Ascending aorta (tissue), 2 donors: Measurements from ENCODE around the gene HADHA. TPM values are rescaled to one million over a fixed set of nuclear protein-coding genes. Genes with fewer than 3 reads are reported as not detected.
A peak's percentile ranks its signal among the peaks of the same experiment; 100 is the strongest.
"Not testable (repeated sequence)": the region's sequence is repeated elsewhere in the genome, so short reads cannot be mapped to it uniquely, and the experiment has no call there.

Experiments used
- DNase-seq, 2 donors: peaks; one replicate each; pipeline ENCODE4 v3.0.0-alpha.2; 2019; ENCODE audit warnings: low spot score in 2 of 2
- H3K27ac ChIP-seq, 2 donors: fragments of 200-600 bp; sonication (generic); one replicate each; pipeline ENCODE4 v1.5.1; 2016 to 2017; ENCODE audit warnings: mild to moderate bottlenecking in 1 of 2
- H3K27me3 ChIP-seq: fragments of 200-600 bp; sonication (generic); one replicate; pipeline ENCODE4 v1.5.1; 2017
- H3K36me3 ChIP-seq, 2 donors: fragments of 200-600 bp; sonication (generic); one replicate each; pipeline ENCODE4 v1.5.1; 2016
- H3K4me1 ChIP-seq, 2 donors: fragments of 200-600 bp; sonication (generic); one replicate each; pipeline ENCODE4 v1.5.1; 2016 to 2017; ENCODE audit warnings: mild to moderate bottlenecking in 1 of 2
- H3K4me3 ChIP-seq, 2 donors: fragments of 200-600 bp; sonication (generic); one replicate each; pipeline ENCODE4 v1.5.1; 2016 to 2017; ENCODE audit warnings: mild to moderate bottlenecking in 1 of 2
- H3K9me3 ChIP-seq, 2 donors: fragments of 200-600 bp; sonication (generic); one replicate each; pipeline ENCODE4 v1.5.1; 2016
- intact Hi-C: fragments of 100-400 bp; cut with DNase I; formaldehyde crosslinking; loops from one replicate; pipeline ENCODE4 v1.15.1; 2023
- total RNA-seq: library from RNA; depleted of rRNA; stranded (reverse); fragments of >200 nt; gene quantifications from one replicate; pipeline ENCODE4 v1.1.0, GENCODE V29; 2016
- TF ChIP-seq, protein P1 (sequence below), 3 experiments: fragments of 200-600 bp in 2 of 3; fragments of 450-650 bp in 1 of 3; sonication (generic) in 2 of 3; IDR thresholded peaks; one replicate each; pipeline ENCODE4 v1.5.1; 2016 to 2019; ENCODE audit warnings: antibody characterized with exemption in 3 of 3, mild to moderate bottlenecking in 1 of 3, moderate library complexity in 1 of 3

Gene HADHA
- total RNA-seq, 1 donor from 2014 or later, result 49.5 TPM

DNA sequence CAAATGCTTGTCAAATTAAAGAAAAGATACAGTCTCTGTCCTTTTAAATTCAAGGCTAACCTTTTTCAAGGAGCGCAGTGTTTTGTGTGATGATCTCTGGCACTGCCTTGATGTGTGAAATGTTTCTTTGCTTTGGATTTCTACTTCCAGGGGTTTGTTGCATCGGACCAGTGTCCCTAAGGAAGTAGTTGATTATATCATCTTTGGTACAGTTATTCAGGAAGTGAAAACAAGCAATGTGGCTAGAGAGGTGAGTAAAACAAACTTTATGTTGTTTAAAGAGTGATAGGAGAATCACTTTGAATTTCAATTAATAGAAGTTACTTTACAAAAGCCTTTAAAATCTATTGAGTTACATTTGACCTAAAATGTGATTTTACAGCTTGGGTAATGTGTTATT lies 29.1 kb upstream of the HADHA start:
- DNase-seq, result no peak
- intact Hi-C loops, result no loop called here
- Histone ChIP-seq H3K27ac (peak overlapping the region; percentile 64 to 68), H3K36me3 (peaks cover 17 to 22% of the 10 kb centered on the region in 2 donors), H3K4me1 (peaks cover 0 to 18% of the 10 kb centered on the region in 2 donors), H3K4me3 (no peak overlapping the region), H3K27me3 (no peaks in the 10 kb centered on the region), H3K9me3 (no peaks in the 10 kb centered on the region)
- TF ChIP-seq, protein P1, sequence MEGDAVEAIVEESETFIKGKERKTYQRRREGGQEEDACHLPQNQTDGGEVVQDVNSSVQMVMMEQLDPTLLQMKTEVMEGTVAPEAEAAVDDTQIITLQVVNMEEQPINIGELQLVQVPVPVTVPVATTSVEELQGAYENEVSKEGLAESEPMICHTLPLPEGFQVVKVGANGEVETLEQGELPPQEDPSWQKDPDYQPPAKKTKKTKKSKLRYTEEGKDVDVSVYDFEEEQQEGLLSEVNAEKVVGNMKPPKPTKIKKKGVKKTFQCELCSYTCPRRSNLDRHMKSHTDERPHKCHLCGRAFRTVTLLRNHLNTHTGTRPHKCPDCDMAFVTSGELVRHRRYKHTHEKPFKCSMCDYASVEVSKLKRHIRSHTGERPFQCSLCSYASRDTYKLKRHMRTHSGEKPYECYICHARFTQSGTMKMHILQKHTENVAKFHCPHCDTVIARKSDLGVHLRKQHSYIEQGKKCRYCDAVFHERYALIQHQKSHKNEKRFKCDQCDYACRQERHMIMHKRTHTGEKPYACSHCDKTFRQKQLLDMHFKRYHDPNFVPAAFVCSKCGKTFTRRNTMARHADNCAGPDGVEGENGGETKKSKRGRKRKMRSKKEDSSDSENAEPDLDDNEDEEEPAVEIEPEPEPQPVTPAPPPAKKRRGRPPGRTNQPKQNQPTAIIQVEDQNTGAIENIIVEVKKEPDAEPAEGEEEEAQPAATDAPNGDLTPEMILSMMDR (IDR thresholded peaks at IDR 0.05), result no peak

DNA sequence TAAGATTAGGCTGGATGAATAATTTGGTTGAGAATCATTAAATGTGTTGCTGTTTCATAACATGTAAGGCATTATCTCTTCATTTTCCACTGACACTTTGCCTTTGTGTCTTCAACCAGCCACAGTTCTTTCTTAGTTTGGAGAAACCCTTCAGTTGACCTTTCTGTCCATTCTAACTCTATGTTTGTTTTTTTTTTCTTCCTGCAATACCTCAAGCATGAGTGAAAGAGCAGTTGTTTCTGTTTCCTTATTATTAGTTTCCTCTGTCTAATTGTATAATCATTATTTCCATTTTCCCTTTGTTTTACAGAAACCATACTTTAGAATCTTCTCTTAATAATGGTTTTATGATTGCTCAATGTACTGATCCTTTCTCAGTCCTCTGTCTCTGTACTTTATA lies 25.9 kb upstream of the HADHA start:
- TF ChIP-seq, protein P1 (IDR thresholded peaks at IDR 0.05), result no peak
- Histone ChIP-seq H3K4me1 (peaks cover 0 to 18% of the 10 kb centered on the region in 2 donors), H3K9me3 (no peaks in the 10 kb centered on the region), H3K27me3 (no peaks in the 10 kb centered on the region), H3K27ac (no peak overlapping the region), H3K4me3 (no peak overlapping the region), H3K36me3 (peaks cover 3 to 5% of the 10 kb centered on the region in 2 donors)
- intact Hi-C loops, result no loop called here
- DNase-seq, result no peak

DNA sequence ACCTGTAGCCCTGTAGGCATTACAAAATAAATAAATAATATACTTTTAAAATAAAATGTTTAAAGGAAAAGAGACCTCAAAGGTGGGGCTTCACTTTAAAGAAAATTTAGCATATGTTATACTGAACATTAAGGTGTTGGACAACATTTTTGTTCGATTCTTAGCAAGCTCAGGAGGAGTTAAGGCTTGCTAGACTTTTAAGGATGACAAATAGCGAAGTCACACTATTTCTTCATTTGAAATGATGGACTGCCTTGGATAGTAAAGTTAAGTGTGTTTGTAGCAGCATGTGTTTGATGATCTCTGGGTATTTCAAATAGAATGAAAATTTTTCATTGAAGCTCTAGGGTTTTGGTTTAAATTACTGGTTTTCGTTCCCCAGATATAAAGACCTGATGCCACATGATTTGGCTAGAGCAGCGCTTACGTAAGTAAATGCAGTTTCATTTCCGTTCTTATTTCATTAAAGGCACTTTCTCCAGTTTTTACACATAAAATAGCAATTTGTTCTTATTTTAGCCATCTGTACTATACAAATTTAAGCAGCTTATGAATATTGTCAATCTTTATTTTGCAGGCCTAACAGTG lies 25.2 kb upstream of the HADHA start:
- intact Hi-C loops, result no loop called here
- DNase-seq, result no peak
- peak overlapping the region in 1 of 2 donors; percentile 29 for H3K27ac ChIP-seq
- TF ChIP-seq, protein P1 (IDR thresholded peaks at IDR 0.05), result no peak
- H3K9me3 ChIP-seq, result no peaks in the 10 kb centered on the region
- H3K27me3 ChIP-seq, result no peaks in the 10 kb centered on the region
- H3K4me1 ChIP-seq, result peaks cover 0 to 13% of the 10 kb centered on the region in 2 donors
- peaks cover 4 to 9% of the 10 kb centered on the region in 2 donors for H3K36me3 ChIP-seq
- no peak overlapping the region for H3K4me3 ChIP-seq

DNA sequence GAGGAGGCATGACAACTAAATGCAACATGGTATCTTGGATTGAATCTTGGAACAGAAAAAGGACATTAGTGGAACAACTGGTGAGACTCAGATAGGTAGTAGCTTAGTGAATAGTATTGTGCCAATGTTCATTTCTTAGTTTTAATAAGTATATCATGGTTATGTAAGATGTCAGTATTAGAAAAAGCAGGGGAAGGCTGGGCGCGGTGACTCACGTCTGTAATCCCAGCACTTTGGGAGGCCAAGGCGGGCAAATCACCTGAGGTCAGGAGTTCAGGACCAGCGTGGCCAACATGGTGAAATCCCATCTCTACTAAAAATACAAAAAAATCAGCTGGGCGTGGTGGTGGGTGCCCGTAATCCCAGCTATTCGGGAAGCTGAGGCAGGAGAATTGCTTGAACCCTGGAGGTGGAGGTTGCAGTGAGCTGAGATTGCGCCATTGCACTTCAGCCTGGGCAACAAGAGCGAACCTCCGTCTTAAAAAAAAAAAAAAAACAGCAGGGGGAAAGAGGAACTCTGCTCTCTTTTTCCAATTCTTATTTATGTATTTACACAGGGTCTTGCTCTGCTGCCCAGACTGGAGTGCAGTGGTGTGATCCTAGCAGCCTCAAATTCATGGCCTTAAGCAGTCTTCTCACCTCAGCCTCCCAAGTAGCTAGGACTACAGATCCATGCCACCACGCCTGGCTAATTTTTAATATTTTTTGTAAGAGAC lies 24.4 kb upstream of the HADHA start:
- H3K9me3 ChIP-seq, H3K27me3 ChIP-seq, H3K4me3 ChIP-seq, DNase-seq, intact Hi-C loops: not testable (repeated sequence)
- Histone ChIP-seq H3K4me1 (peaks cover 0 to 12% of the 10 kb centered on the region in 2 donors), H3K36me3 (peaks cover 5 to 18% of the 10 kb centered on the region in 2 donors), H3K27ac (peak overlapping the region in 1 of 2 donors; percentile 29)

DNA sequence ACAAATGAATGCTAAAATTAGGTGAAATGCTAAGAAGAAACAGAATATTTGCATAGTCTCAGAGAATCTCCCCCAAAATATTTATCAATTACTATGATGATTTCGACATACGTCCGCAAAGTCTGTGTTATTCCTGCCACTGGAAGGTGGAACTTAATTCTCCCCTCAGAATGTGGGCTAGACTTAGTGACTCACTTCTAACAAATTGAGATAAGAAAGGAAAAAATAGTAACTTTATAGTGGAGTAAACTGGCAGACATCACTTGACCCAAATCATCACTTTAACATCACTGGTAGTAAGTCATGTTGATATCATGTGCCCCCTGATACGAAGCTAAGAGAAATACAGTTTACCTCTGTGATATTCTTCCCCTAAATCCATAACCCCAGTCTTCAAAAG lies 23.8 kb upstream of the HADHA start:
- Histone ChIP-seq H3K9me3 (no peaks in the 10 kb centered on the region), H3K36me3 (peaks cover 9 to 24% of the 10 kb centered on the region in 2 donors), H3K27ac (no peak overlapping the region), H3K4me3 (no peak overlapping the region), H3K4me1 (peaks cover 0 to 6% of the 10 kb centered on the region in 2 donors), H3K27me3 (no peaks in the 10 kb centered on the region)
- TF ChIP-seq, protein P1 (IDR thresholded peaks at IDR 0.05), result no peak
- intact Hi-C loops, result no loop called here
- DNase-seq, result no peak

DNA sequence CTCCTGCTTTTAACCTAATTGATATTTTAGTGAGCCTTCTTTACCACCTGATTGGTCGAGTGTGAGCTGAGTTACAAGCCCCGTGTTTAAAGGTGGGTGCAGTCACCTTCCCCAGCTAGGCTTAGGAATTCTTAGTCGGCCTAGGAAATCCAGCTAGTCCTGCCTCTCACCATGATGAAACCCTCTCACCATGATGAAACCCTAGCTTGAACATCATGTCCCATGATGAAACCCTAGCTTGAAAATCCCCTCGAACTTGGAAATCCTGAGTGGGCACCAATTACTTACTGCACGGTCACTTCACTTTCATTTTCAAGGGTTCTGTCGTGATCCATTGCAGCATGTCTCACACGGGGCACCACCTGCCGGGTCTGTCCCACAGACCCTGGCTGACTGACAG lies 14.4 kb upstream of the HADHA start:
- H3K27me3 ChIP-seq, intact Hi-C loops, H3K27ac ChIP-seq, H3K4me1 ChIP-seq, DNase-seq, H3K9me3 ChIP-seq, H3K4me3 ChIP-seq: not testable (repeated sequence)
- H3K36me3 ChIP-seq, result peaks cover 9 to 34% of the 10 kb centered on the region in 2 donors
